MCF 10A (cell line): ENCODE measurements around the gene LAMB3. TPM values are rescaled to one million over a fixed set of nuclear protein-coding genes. Genes with fewer than 3 reads are reported as not detected.
A peak's percentile ranks its signal among the peaks of the same experiment; 100 is the strongest.

Source experiments
- BruUV-seq: library from RNA; stranded (reverse); fragments of 400-500 nt; replicated peaks from 2 replicates; lab custom pipeline; 2021; lab: Mats Ljungman, UMichigan
- CTCF ChIA-PET: fragments of 300-600 bp; sonication (Branson Sonifier 250); formaldehyde crosslinking; extraction: SDS; loops from one replicate; lab custom pipeline; 2021; ENCODE audit warnings: antibody characterized with exemption, inconsistent platforms; lab: Yijun Ruan, JAX
- POLR2A ChIA-PET: fragments of 300-600, 350-650 bp; sonication (Branson Sonifier 250); formaldehyde crosslinking; extraction: SDS; loops from one replicate; lab custom pipeline; 2020; ENCODE audit warnings: antibody characterized with exemption, inconsistent platforms; lab: Yijun Ruan, JAX
- DNase-seq: peaks from one replicate; pipeline ENCODE4 v3.0.0-alpha.2; 2018; ENCODE audit not compliant: unreplicated experiment
- H3K27ac Mint-ChIP-seq: one replicate; pipeline ENCODE4 v1.8.0; 2022; ENCODE audit warnings: mild to moderate bottlenecking, low read depth, mixed read lengths; ENCODE audit not compliant: unreplicated experiment
- H3K27me3 Mint-ChIP-seq: one replicate; pipeline ENCODE4 v1.8.0; 2022; ENCODE audit warnings: mixed read lengths; ENCODE audit not compliant: insufficient read depth, unreplicated experiment
- H3K36me3 Mint-ChIP-seq: one replicate; pipeline ENCODE4 v1.8.0; 2022; ENCODE audit warnings: mild to moderate bottlenecking, moderate library complexity, mixed read lengths; ENCODE audit not compliant: insufficient read depth, unreplicated experiment
- H3K4me1 Mint-ChIP-seq: one replicate; pipeline ENCODE4 v1.8.0; 2022; ENCODE audit warnings: mixed read lengths; ENCODE audit not compliant: insufficient read depth, unreplicated experiment
- H3K4me3 Mint-ChIP-seq: one replicate; pipeline ENCODE4 v1.8.0; 2022; ENCODE audit warnings: mild to moderate bottlenecking, moderate library complexity, mixed read lengths; ENCODE audit not compliant: unreplicated experiment
- H3K9me3 Mint-ChIP-seq: one replicate; pipeline ENCODE4 v1.8.0; 2022; ENCODE audit warnings: mixed read lengths; ENCODE audit not compliant: unreplicated experiment
- CTCF ChIP-seq: fragments of 200-600 bp; IDR thresholded peaks from one replicate; pipeline ENCODE4 v1.8.0; 2022; ENCODE audit warnings: antibody characterized with exemption, mild to moderate bottlenecking; ENCODE audit not compliant: unreplicated experiment
- intact Hi-C: fragments of 100-400 bp; cut with micrococcal nuclease; formaldehyde crosslinking; loops from 2 replicates; pipeline ENCODE4 v1.14.1; 2022
- total RNA-seq: library from RNA; stranded (reverse); gene quantifications from 2 replicates; pipeline ENCODE4 v1.2.3, GENCODE V29; 2022

LAMB3 gene
- total RNA-seq, 1 experiment from 2014 or later: 1,572 TPM

GRCh38 chr1:209590405-209590804 lies 61.8 kb downstream of the LAMB3 start:
- Mint-ChIP-seq H3K4me3 (no peak overlapping the region), H3K36me3 (no peaks in the 10 kb centered on the region), H3K4me1 (peaks cover 16% of the 10 kb centered on the region), H3K27me3 (no peaks in the 10 kb centered on the region), H3K9me3 (no peaks in the 10 kb centered on the region), H3K27ac (no peak overlapping the region)
- no TSS peak for BruUV-seq
- intact Hi-C loops: no loop called here
- DNase-seq: no peak
- POLR2A ChIA-PET: interaction anchor here (0.9 to 1.0 kb wide), 2 partner anchors 9 to 22 kb away, joined by 3 read pairs; no protein-coding TSS in a partner anchor
- no peak for TF ChIP-seq CTCF
- CTCF ChIA-PET: interaction anchor here (0.5 to 19.8 kb wide), 17 partner anchors 8 to 240 kb away, joined by 3 to 394 read pairs (median 6); no protein-coding TSS in a partner anchor

DNA sequence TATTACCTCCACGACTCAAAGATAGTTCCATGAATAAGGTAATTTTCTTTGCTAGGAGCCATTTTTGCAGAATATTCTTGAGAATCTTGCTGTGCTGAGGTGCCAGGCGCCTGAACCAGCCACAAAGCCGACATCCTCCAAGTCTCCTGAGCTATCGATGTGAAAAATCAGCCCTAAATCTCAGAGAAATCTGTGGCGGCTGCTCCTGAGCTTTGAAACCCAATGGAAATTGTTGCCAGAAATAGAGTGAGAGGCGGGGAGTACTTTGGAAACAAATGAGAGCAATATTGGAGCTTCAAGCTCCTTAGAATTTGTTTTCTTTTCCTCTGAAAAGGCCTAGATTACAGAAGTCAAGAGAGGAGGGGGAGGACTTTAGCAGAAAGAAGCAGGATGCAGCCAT lies 62.4 kb downstream of the LAMB3 start:
- POLR2A ChIA-PET: interaction anchor here (1.0 kb wide), 1 partner anchor 21 kb away, joined by 3 read pairs; no protein-coding TSS in a partner anchor
- intact Hi-C loops: no loop called here
- Mint-ChIP-seq H3K9me3 (no peaks in the 10 kb centered on the region), H3K27ac (no peak overlapping the region), H3K27me3 (no peaks in the 10 kb centered on the region), H3K4me1 (peaks cover 12% of the 10 kb centered on the region), H3K36me3 (no peaks in the 10 kb centered on the region), H3K4me3 (no peak overlapping the region)
- TF ChIP-seq CTCF: no peak
- BruUV-seq: no TSS peak
- CTCF ChIA-PET: interaction anchor here (0.6 to 19.8 kb wide), 9 partner anchors 11 to 159 kb away, joined by 3 to 394 read pairs (median 4); no protein-coding TSS in a partner anchor
- no peak for DNase-seq

- Mint-ChIP-seq H3K36me3 (no peaks in the 10 kb centered on the region), H3K27me3 (no peaks in the 10 kb centered on the region), H3K27ac (no peak overlapping the region), H3K4me1 (peaks cover 10% of the 10 kb centered on the region), H3K4me3 (no peak overlapping the region), H3K9me3 (no peaks in the 10 kb centered on the region)
- DNase-seq: peak; percentile 24
- intact Hi-C loops: no loop called here
- POLR2A ChIA-PET: interaction anchor here (1.0 to 1.4 kb wide), 3 partner anchors 21 to 186 kb away, joined by 3 read pairs; no protein-coding TSS in a partner anchor
- CTCF ChIA-PET: interaction anchor here (0.9 to 19.8 kb wide), 9 partner anchors 11 to 159 kb away, joined by 3 to 394 read pairs (median 4); no protein-coding TSS in a partner anchor
- TF ChIP-seq CTCF: no peak
- no TSS peak for BruUV-seq
Measured at GRCh38 chr1:209589440-209589839, 62.8 kb downstream of the LAMB3 start.

GRCh38 chr1:209587789-209588188 lies 64.4 kb downstream of the LAMB3 start:
- TF ChIP-seq CTCF: no peak
- H3K9me3 Mint-ChIP-seq: no peaks in the 10 kb centered on the region
- H3K27me3 Mint-ChIP-seq: no peaks in the 10 kb centered on the region
- no peaks in the 10 kb centered on the region for H3K36me3 Mint-ChIP-seq
- no peak overlapping the region for H3K4me3 Mint-ChIP-seq
- intact Hi-C loops: no loop called here
- no TSS peak for BruUV-seq
- DNase-seq: peak; percentile 63
- H3K27ac Mint-ChIP-seq: no peak overlapping the region
- H3K4me1 Mint-ChIP-seq: peaks cover 10% of the 10 kb centered on the region
- CTCF ChIA-PET: interaction anchor here (1.0 to 19.8 kb wide), 4 partner anchors 14 to 40 kb away, joined by 3 to 394 read pairs (median 98); no protein-coding TSS in a partner anchor
- POLR2A ChIA-PET: interaction anchor here (0.9 to 1.4 kb wide), 4 partner anchors 9 to 36 kb away, joined by 3 to 4 read pairs (median 4); no protein-coding TSS in a partner anchor
